HG02678 (cell line): Measurements from ENCODE around the gene SULT1A2.
"Not testable (repeated sequence)": the region's sequence is repeated elsewhere in the genome, so short reads cannot be mapped to it uniquely, and the experiment has no call there.

Experiments used
- ATAC-seq: cut with Tn5 transposase; IDR thresholded peaks from one replicate; pipeline ENCODE4 v1.9.1; 2021; ENCODE audit warnings: mild to moderate bottlenecking, moderate library complexity; ENCODE audit not compliant: unreplicated experiment

SULT1A2 gene

GRCh38 chr16:28592511-28592910 lies 4.3 kb downstream of the SULT1A2 start:
- no peak for ATAC-seq

- no peak for ATAC-seq
Measured at GRCh38 chr16:28591355-28591754, 5.5 kb downstream of the SULT1A2 start.

- ATAC-seq, result no peak
Measured at GRCh38 chr16:28590384-28591340, 6.2 kb downstream of the SULT1A2 start.

- no peak for ATAC-seq
Measured at GRCh38 chr16:28589930-28590329, 6.9 kb downstream of the SULT1A2 start.

DNA sequence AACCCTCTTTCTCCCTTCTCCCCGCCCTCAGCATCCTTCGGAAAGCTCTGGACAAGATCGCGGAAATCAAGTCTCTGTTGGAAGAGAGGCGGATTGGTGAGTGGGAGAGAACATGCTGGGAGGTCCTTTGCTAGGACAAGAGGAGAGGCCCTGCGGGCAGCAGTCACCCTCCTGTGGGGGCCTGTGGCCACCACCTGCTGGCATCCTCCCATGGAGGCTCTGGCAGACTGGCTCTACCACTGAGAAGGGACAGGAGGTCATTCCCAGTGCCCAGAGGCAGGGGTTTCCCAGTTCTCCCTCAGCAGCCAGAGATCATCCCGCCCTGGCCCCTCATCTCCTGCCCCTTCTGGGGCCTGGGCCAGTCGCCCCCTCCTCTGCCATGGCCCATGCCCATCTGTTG lies 7.8 kb downstream of the SULT1A2 start:
- no peak for ATAC-seq

- ATAC-seq, result no peak
Measured at GRCh38 chr16:28587386-28587785, 9.5 kb downstream of the SULT1A2 start.

DNA sequence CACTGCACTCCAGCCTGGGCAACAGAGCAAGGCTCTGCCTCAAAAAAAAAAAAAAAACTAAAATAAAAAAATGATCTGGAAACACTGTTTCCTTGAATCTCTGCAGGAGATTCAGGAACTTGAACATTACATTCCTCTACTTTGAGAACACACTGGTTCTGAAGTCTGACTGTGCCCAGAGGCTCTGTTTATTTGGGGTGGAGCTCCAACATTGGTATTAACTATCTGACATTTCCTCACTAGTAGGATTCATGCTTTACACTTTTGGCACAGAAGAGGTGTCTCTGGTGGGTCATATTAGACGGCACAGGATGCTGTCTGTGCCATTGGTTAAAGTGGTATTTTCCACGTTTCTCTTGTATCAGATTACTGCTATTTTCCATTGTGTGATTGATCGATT lies 10.4 kb downstream of the SULT1A2 start:
- no peak for ATAC-seq

DNA sequence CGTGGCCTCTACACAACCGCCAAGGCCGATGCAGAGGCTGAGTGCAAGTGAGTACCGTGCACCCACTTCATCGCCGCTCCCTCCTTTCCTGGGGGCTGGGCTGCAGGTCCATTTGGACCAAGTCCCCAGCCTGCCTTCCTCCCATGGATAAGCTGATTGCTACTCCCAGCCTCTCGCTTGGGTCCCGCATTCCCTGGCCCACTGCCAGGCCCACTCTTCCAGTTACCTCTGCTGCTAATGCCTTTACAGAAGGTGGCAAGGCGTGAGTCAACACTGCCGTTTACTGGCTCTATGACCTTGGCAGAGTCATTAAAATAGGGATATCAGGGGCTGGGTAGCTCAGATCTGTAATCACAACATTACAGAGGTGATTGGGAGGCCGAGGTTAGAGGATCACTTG lies 11.2 kb downstream of the SULT1A2 start:
- no peak for ATAC-seq

DNA sequence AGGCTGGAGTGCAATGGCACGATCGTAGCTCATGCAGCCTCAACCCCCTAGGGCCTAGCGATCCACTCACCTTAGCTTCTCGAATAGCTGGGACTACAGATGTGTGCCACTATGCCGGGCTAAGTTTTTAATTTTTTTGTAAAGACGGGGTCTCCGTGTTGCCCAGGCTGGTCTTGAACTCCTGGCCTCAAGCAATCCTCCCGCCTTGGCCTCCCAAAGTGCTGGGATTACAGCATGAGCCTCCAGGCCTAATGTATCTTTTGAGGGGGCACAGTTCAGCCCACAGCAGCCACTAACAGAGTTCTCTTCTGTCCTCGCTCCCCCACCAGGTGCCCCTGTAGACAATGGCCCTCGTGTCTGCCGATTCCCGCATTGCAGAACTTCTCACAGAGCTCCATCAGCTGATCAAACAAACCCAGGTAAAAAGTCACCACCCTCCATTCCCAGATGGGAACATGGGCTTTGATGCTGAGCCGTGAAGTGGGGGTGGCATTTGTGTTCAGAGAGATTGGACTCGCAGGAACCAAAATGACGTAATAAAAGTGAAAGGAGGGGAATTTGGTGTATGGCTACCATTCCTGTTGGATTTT lies 16.0 kb downstream of the SULT1A2 start:
- no peak for ATAC-seq

DNA sequence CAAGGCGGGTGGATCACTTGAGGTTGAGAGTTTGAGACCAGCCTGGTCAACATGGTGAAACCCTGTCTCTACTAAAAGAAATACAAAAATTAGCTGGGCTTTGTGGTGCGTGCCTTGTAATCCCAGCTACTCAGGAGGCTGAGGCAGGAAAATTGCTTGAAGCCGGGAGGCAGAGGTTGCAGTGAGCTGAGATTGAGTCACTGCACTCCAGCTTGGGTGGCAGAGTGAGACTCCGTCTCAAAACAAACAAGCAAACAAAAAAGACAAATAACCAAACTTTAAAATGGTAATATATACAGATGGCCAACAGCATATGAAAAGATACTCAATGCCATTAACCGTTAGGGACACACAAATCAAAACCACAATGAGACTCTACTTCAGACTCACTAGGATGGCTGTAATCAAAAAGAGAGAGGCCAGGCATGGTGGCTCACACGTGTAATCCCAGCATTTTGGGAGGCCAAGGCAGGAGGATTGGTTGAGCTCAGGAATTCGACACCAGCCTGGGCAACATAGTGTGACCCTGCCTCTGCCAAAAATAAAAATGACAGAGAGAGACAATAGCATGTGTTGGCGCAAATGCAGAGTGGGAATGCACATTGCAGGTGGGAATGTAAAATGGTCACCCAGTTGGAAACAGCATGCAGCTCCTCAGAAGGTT lies 21.3 kb downstream of the SULT1A2 start:
- no peak for ATAC-seq

DNA sequence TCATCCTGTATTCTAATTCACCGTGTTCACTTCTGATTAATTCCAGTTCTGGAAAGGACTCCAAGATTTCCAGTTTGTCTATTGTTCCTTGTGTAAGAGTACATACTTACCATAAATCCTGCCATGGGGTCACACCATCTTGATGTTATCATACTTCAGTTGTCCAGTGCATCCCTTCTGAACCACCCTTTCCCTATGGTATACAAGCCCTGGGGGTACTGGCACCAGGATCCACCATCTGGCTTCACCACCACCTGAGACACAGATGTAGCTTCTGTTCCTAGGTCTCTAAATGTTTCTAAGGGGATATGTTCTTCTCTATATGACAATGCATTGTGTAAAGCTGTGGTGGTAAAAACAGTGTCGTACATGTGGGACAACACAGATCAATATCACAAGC lies 21.9 kb downstream of the SULT1A2 start:
- ATAC-seq, result no peak

DNA sequence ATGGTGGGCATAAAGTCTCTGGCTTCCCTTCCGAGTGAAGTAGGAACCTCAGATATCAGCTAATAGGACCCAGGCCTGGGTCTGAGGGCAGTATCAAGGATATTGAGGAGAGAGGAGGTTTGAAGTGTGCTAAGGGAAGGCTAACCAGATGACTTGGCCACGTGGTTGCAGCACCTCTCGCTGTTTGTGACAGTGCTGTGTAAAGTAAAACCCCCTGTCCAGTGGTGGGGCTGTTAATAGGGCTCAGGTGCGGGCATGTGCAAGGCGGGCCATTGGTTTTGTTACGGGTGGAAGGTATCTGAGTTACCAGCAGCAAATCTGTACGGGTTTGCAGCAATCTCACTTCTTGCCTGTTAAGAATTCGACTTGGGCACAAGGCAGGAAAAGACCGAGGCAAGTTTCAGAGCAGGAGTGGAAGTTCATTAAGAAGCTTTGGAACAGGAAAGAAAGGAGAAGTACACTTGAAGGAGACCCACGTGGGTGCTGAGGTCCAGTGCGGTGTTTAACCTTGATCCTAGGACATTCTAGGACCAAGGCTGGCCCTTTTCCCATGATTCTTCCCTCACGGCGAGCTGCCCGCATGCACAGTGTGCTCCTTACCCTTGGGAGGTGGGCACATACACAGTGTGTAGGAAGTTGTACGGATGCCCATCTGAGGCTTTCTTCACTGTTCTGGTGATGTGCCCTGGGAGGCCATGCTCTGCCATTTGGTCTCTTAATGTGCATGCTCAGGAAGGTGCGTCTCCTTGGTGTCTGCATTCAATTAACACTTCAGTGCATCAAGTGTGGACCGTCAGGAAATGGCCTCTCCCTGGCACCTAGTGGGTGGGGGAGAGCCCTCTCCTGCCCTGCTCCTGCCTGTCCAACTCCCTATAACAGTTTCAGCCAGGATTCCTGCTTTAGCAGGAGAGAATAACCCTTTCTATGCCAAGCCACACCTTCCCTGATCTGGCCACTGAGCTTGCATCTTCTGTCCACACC lies 22.8 kb downstream of the SULT1A2 start:
- no peak for ATAC-seq

GRCh38 chr16:28572696-28573510 lies 23.9 kb downstream of the SULT1A2 start:
- no peak for ATAC-seq

DNA sequence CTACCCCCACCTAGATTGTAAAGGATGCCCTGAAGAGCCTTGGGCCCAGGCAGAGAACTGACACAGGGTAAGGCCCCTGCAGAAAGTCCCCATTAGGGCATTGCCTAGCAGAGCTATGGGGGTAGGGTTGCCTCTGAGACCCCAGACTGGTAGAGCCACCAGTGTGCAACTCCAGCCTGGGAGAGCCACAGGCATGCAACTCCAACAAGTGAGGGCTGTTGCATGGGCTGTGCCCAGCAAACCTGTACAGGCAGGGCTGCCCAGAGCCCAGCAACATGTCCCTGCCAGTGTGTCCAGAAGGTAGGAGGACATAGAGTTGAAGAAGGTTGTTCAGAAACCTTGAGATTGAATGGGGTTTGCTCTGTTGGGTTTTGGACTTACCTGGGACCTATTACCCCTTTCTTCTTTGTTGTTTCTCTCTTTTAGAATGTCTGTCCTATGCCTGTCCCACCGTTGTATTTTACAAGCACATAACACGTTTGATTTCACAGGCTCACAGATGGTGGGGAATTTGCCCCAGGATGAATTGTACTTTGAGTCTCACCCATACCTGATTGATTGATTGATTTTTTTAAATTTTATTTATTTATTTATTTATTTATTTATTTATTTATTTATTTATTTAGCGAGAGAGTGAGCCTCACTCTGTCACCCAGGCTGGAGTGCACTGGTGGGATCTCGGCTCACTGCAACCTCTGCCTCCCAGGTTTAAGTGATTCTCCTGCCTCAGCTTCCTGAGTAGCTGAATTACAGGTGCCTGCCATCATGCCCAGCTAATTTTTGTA lies 26.7 kb downstream of the SULT1A2 start:
- no peak for ATAC-seq

DNA sequence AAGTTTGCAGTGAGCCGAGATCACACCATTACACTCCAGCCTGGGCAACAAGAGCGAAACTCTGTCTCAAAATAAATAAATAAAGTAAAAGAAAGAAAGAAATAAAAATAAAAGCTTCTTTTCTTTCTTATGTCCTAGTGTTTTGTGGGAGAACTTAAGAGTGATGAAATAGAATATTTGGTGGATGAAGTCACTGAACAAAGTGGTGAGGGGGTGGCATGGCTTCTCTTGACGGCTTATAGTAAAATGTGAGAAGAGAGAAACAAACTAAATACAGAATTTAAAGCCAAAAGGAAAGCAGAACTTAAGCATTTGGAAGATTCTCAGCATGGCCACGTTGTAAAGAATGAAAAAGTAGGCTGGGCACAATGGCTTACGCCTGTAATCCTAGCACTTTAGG lies 27.8 kb downstream of the SULT1A2 start:
- no peak for ATAC-seq

GRCh38 chr16:28567292-28567691 lies 29.6 kb downstream of the SULT1A2 start:
- ATAC-seq, result no peak

- ATAC-seq, result not testable (repeated sequence)
Measured at GRCh38 chr16:28566233-28566925, 30.5 kb downstream of the SULT1A2 start.

GRCh38 chr16:28563218-28563617 lies 33.6 kb downstream of the SULT1A2 start:
- no peak for ATAC-seq
